Stimulated activated CD4-positive, alpha-beta T cell treated with anti-CD3 and anti-CD28 coated beads, TNF-alpha, amount 100 ng/mL, for 4 hours (primary cell): ENCODE data around the gene MRPS27.

Experiments used
- DNase-seq, 3 experiments: peaks; one replicate each; pipeline ENCODE4 v3.0.0-alpha.2; 2020; ENCODE audit warnings: low read depth in 3 of 3

MRPS27 gene

DNA sequence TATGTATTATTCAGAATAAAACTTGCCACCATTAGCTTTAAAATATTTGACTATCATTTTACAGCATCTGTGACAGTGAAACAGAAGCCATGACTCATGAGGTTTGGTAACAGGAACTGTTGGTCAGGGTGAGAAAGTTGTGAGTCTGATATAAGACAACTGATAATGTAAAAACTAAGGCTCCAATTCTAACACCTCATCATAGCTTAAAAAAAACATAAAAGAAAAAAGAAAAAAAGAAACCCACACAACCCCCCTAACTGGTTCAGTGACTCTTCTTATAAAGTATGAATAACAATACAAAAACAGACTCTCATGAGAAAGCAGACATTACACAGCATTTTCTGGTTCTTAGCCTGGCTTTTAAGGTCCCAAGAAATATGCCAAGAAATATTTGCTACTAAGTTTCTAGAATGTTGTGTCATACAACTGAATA lies 85.8 kb downstream of the MRPS27 start:
- no peak for DNase-seq

DNA sequence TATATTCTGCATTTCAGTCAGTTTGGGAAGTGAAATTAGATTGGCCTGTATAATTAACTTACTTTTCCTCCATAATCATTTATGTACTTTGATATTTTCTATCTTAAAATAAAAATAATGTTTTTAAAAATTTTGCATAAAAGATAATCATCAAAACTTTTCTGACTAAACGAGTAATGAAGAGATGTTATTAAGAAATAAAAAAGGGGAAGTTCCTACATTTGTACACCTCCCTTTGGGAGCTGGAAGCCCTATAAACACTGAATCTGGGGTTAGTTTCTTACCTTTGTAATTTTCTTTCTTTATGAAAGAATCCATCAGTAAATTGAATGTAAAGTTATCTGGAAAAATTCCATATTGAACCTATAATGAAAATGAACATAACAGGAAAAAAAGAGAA lies 86.2 kb downstream of the MRPS27 start:
- no peak for DNase-seq

DNA sequence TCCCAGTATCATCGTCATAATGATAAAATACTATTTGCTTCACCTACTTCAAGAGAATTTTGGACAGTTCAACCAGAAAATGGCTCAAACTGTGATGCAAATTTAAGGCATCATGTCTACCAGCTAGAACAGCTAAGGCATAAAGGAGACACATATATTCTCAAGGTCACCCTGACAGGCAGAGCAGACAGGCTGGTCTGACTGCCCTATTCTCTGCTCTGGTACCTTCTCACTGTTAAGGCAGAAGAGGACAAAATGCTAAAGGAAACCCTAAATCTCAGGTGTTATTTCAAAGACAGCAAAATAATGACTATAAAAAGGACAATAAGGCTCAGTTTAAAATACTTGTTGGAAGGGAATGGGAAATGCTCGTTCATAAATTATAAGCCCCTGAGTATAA lies 87.2 kb downstream of the MRPS27 start:
- DNase-seq = no peak

DNA sequence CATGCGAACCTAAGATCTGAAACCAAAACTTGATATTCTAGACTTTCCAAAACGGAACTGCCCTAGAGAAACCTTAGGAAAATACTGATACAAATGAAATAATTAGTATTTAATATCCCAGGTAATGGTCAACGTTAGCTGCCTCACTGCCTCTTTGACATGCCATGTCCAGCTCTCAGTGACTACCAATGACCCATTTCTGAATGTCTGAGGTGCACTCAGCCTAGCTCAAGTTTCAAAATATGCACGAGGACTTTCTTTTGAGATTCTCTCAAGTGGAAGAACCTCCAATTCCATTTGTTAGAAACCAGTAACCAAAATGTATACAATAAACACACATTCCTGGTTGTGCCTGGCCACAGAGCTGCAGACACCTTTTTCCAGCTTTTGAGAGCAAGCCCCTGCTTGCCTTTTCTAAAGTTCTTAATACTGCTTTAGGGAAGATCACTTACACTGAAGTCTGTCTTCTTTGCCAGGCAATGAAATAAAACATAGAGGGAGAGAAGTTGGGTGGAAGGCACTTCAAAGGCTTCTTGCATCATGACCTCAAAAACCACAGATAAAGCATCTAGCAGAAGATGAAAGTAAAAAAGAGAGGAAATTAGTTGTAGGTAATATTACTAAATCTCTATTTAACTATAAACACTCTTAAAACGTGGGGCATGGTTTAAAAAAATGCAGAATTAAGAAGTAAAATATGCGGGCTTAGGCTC lies 87.9 kb downstream of the MRPS27 start:
- DNase-seq = no peak

DNA sequence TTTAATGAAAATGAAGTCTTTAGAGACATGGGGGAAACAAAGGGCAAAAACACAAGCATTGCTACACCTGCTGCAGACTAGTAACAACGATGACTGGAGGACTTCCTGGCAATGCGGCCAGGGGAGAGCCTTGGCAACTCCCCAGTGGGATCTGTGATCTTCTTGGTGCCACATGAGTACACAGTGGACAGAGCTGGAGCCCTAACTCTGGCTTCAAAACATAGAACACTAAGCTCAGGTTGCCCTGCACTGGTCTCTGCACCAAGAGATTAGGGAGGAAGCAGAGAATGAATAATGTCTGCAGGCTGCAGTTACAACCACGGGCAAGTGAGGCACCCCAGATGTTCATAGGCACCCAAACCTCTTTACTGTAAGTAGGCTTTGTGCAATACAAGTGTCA lies 91.1 kb downstream of the MRPS27 start:
- no peak for DNase-seq

DNA sequence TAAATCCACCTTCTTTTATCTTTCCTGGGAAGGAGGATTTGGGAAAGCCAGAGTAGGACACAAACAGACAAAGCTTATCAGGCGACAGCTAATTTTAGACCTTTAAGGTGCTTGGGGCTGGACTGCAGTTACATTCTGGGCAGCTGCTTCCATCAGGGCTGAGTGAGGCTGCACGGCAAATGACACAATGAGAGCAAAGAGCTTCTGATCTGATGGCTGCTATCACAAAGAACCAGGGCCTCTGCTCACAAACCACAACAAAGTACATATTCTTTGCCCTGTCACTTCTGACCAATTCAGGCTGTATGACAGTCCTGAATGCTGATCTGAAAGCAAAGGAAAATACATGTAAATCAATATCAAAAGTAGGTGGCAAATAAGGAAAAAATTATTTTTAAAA lies 93.1 kb downstream of the MRPS27 start:
- DNase-seq = no peak

DNA sequence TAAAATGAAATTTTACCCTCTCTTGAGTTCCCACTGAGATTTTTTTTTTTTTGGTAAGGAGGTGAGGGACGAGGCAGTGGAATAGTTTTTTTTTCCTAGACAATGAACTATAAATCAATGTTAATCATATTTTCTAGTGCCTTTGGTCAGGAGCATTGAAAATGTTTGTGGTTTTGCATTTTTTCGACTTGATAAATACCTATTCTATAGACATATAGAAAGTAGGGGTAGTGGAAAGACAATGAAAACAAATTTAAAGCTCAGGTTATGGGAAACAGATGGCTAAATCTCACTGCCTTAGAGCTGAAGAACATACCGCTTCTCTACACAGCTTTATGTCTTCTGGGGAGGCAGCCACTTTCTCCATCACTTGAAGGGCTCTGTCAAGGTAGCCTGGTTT lies 94.3 kb downstream of the MRPS27 start:
- DNase-seq = no peak

DNA sequence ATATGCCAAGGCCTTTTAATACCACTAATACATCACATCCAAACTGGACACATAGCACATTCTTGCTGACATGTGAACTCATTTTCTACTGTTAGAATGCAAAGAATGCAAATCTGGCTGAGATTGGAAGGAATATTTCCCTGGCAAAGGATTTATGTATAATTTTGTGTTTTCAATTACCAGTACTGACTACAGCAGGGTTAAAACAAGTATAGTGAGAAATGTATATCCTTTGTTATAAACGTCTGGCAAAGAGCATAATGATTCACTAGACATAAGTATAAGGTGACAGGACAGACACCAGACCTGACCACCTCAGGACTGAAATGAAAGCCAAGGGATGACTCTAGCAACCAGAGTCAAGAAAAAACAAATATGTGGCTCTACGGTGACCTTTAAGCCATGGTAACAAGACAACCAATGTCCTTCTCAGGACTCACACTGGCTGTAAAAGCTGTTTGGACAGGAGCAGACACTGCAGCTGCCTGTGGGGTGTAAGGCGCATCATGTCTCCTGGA lies 95.0 kb downstream of the MRPS27 start:
- no peak for DNase-seq

DNA sequence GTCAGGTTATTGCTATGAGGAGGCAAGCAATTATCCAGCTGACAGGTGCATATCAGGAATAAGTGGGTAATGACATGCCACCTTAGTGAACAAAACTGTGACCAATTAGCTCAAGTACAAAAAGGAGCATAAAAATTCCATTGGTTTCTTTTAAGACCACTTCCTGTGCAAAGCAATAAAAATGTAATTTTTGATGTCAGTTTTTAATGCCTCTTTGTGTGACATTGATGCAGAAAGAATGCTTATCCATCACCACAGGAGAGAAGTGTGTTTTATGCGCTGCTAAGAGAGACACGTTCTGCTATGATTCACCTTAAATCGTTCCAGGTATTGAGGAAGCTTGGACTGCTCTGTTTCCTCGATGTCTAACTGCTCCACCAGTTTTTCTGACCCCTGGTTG lies 96.7 kb downstream of the MRPS27 start:
- DNase-seq = no peak

DNA sequence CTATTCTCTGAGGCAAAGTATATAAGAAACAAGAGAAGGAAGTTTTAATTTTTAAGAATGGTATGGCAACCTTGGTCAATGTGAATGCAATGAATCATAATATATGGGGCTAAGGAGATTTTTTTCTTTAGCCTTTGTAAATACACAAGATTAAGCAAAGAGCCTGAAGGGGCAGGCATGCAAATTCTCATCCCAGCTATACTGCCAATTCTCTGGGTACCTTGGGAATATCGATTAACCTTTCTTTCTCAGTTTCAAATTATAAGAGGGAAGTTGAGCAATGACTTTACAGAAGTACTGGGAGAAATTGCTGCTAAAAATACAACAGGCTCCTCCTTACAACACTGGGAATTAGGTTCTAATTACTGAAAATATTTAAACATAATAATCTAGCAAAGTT lies 97.5 kb downstream of the MRPS27 start:
- no peak for DNase-seq

DNA sequence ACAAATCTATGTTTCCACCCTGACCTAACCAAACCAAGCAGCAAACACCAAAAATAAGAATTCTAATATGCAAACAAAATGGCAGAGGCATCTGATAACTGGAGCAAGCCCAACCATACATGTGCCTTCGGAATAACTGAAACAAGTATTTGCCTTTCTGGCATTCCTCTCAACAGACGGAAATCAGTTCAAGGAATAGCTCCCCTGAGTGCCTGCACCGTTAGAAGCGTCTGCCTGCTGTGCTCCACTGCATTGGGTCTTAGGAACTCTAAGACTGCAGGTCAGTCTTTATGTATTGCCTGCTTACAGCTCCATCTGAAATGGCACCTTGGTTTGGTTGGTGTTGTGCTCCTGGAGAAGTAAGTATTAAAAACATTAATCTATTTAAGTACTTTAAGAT lies 98.5 kb downstream of the MRPS27 start:
- no peak for DNase-seq

DNA sequence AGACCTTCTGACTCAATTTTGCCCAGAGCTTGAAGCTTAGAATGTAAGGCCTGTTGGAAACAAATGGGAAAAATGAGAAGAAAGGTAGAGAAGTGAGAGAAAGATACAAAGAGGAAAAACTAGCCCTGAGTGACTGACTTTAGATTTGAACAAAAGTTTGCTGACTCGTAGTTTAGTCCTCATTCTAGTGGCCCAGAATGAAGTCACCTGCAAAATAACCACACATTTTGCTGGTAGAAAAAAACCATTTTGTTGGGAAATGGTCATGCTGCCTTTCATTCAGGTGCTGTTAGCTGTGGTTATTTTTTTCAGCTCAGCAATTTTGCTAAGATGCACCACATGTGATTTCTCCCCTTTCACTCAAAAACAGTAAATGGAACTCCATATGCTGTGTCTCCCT lies 98.9 kb downstream of the MRPS27 start:
- no peak for DNase-seq

DNA sequence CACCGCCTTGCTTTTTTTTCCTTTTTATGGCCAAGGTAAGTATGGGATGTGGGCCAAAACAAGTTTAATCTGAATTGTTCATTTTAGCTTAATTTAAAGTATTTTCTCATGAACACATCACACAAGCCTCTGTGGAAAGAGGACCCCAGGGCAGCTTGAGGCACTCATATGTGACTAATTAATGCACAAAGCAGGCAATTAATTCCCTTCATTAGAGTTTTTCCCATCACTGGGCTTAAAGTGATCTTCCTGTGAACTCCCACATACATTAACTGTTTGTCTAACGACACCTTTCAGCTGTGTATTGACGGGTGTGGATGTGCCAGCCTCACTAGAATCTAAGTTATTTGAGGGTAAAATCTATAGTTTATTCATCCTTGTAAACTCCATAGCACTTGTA lies 103.3 kb downstream of the MRPS27 start:
- DNase-seq = no peak

DNA sequence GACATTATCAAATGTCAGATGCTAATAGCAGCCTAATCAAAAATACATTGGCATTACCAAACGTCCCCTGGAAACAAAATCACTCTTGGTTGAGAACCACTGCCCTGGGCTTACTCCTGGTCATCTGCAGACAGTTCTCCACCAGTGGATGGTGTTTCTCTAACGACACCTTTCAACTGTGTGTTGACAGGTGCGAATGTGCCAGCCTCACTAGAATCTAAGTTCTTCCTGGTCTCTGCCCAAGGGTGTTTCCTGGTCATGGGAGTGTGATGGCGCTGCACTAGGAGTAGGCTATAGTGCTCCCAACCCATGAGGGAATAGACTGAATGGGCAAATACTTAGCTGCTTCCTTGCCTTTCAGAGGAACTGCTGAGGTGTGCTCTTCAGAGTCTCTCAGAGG lies 105.9 kb downstream of the MRPS27 start:
- DNase-seq = no peak

DNA sequence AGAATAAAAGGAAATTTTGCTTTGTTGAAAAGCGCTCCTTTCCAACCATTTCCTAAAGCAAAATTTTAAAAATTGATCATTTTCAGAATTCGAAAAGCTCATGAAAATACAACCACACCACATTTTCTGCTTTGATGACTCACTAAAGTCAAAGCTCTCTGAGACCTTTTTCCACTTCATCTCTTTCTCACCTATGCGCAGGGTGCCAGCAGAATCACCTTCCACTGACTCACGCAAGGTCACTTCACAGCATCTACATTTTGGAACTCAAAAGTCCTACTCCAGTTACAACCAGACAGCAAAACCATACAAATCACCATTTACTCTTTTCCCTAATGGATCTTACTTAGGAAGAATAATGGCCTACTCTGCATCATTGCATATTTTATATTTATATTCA lies 106.6 kb downstream of the MRPS27 start:
- no peak for DNase-seq

DNA sequence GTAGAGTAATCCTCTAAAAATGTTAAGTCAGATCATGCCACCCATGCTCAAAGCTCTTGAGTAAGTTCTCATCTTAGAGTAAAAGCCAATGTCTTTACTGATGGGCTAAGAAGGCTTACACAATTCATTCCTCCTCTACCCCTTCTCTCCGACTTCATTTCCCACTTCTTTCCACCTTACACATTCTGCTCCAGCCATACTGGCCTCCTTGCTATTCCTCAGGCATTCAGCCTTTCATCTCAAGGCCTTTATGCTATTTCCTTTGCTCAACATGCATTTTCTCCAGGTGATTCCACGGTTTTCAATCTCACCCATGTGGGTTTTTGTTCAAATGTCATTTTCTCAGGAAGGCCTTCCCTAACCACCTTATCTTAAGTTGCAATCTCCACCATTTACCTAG lies 107.9 kb downstream of the MRPS27 start:
- DNase-seq = no peak

DNA sequence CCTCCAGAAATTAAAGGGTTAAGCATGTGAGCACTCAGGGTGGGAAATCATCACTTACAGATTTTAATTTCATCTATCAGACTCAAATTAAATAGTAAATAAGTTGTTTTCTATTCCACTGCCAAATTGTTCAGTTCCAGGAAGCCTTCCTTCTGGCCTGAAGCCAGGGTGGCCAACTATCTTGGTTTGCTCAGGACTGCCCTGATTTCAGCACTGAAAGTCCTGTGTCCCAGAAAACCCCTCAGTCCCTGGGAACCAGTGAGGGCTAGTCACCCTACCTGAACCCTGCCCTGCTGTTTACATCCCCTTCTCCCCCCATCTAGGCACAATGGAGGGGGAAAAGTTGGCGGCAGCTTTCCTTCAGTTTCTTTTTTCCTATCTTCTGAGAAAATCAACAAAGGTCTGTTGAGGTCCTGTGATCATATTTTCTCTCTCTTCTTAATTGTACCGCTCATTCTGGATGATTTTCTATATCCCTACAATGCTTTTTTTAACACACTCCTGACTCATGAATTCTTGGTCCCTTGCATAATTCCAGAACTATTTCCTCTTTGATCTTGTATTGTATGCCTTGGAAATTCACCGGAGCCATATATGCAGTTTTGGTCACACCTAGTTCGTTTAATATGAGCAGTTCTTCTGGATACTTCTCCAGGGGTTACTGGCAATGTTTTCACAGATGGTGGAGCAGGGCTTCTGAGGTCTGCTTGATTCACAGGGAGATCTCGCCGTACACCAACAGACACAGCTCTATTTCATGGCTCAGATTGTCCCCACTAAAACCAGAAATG lies 109.0 kb downstream of the MRPS27 start:
- DNase-seq = no peak

DNA sequence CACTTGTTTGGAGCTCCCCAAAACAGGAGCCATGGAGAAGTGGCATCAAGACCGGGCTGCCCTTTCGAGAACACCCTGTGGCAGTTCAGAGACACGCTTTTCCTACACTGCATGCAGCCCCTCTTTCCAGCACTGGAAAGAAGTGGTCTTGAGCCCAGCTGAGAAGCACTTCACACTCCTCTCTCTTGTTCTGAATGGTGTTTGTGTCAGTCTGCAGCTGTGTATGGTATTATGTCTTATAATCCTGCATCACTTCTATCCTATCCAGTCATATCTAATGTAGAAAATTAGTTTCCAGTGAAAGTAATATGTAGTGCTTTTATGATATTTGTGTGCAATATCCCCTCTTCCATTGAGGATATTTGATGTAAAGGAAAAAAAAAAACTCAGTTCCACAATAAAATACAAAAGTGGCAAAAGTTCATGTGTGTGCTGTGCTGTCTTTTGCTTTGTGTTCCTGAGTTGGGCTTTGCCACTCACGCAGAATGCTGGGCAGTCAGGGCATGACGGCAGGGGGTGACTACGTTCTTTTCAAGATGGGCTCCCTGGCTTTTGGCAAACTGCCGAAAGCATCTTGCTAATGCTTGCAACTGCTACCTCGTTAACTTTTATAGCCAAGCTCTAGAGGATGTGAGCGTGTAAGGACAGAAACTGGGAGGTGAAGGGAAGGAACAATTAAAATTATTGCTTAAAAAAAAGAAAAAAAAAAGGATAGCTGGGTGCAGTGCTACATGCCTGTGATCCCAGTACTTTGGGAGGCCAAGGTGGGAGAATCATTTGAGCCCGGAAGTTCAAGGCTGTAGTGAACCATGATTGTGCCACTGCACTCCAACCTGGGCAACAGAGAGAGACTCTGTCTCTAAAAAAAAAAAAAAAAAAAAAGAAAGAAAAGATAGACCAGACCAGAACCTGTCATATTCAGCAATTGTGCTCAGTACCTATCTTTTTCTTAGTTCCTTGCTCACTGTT lies 110.6 kb downstream of the MRPS27 start:
- DNase-seq = no peak

DNA sequence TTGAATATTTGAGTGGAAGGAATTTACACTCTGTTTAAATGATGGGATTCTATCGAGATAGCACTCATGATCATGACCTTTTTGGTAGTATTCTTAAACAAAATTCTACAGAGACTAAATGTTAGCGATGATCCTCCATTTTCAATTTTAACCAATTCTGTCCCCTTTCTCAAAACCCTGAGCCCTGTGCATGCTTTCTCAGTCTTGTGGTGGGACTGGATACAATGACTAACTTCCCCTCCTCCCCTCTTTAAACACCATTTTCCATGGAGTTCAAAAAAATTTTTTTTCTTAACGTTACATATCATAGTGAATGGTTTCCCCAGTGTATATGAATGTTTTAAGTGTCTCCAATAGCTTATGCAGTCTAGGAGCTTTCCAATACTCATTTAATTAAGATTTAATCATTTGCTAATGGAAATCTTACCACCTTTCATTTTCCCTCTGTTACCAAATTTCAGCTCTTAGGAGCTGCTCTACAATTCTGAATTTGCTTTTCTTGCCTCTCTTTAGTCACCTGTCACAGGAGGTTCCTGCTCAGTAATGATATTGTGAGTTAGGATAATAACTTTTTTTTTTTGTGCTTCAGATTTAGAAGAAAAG lies 111.6 kb downstream of the MRPS27 start:
- no peak for DNase-seq

DNA sequence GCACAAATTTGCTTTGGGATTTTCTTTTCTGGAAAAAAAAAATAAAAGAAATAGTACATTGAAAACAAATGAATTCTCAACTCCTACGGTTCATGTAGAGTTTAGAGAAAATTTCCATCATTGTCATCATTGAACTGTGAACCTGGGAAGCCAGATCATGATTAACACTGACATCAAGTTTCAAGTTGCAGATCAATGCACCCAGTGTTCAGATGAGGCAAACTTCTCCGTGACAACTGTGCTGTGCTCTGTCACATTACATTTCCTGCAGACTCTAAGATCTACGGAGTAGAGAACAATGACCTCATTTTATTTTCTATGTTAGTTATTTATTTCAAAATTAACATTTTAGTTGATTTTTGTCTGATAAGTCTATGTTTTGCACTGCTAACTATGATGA lies 113.0 kb downstream of the MRPS27 start:
- DNase-seq = no peak

DNA sequence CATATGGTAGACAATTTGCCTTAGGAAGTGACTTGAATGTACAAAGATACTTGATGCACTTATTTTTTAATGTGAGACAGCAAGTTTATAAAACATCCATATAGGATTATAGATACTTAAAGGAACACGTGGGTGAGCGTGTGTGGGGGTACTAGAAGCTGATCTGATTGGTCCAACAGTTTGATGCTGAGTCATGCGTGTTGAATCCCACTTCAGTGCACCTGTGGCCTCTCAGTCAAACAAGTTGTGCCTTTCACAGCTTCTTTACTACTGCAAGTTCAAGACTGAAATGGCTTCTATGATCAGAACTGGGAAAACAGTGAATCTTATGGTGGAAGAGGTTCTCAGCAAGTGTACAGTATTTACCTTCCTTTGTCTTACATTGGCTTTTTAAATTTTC lies 113.9 kb downstream of the MRPS27 start:
- no peak for DNase-seq
